Fibroblast of mammary gland (primary cell): ENCODE results near the gene GOLPH3.

Experiments used
- DNase-seq: peaks from one replicate; pipeline ENCODE4 v3.0.0-alpha.2; 2010; ENCODE audit warnings: low read depth
- H3K4me3 ChIP-seq: 2 replicates; pipeline ENCODE4 v1.5.1; 2011; ENCODE audit warnings: low read depth, mild to moderate bottlenecking, low read length, moderate library complexity; ENCODE audit not compliant: control insufficient read depth
- TF ChIP-seq, protein P1 (sequence below): conservative IDR thresholded peaks from 2 replicates; pipeline ENCODE4 v1.5.1; 2011; ENCODE audit warnings: low read depth, low read length, inconsistent platforms; ENCODE audit not compliant: control insufficient read depth, insufficient read depth

Gene GOLPH3

DNA sequence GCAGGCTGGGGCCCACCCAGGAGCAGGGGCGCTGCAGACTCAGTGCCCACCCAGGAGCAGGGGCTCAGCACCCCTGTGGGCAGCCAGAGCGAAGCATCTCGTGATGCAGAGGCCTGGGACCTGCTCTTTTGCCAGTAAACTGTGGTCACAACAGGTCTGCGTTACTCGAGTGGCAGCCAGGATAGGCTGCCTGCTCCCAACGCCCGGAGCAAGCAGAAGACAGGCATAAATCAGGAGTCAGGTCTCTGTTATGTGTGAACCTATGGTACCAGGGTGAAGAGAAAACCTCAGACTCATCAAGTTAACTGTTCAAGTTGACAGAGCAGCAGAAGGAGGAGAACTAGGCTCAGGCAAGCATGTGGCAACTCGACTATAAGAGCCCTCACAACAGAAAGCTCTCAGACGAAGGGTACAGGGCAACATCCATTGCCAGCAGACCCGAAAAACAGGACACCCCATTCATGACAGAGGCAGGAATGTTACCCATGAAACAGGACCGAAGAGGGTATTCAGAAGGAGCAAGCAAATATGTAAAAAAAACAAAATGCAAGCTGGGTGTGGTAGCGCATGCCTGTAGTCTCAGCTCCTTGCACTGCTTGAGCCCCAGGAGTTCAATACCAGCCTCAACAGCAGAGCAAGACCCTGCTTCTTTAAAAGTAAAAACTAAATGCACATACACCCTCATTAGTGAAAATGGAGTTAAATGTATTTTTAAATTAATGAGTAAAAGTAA is 71.7 kb downstream of the GOLPH3 start:
- no peak overlapping the region for H3K4me3 ChIP-seq
- DNase-seq: no peak
- TF ChIP-seq, protein P1, sequence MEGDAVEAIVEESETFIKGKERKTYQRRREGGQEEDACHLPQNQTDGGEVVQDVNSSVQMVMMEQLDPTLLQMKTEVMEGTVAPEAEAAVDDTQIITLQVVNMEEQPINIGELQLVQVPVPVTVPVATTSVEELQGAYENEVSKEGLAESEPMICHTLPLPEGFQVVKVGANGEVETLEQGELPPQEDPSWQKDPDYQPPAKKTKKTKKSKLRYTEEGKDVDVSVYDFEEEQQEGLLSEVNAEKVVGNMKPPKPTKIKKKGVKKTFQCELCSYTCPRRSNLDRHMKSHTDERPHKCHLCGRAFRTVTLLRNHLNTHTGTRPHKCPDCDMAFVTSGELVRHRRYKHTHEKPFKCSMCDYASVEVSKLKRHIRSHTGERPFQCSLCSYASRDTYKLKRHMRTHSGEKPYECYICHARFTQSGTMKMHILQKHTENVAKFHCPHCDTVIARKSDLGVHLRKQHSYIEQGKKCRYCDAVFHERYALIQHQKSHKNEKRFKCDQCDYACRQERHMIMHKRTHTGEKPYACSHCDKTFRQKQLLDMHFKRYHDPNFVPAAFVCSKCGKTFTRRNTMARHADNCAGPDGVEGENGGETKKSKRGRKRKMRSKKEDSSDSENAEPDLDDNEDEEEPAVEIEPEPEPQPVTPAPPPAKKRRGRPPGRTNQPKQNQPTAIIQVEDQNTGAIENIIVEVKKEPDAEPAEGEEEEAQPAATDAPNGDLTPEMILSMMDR: no peak

DNA sequence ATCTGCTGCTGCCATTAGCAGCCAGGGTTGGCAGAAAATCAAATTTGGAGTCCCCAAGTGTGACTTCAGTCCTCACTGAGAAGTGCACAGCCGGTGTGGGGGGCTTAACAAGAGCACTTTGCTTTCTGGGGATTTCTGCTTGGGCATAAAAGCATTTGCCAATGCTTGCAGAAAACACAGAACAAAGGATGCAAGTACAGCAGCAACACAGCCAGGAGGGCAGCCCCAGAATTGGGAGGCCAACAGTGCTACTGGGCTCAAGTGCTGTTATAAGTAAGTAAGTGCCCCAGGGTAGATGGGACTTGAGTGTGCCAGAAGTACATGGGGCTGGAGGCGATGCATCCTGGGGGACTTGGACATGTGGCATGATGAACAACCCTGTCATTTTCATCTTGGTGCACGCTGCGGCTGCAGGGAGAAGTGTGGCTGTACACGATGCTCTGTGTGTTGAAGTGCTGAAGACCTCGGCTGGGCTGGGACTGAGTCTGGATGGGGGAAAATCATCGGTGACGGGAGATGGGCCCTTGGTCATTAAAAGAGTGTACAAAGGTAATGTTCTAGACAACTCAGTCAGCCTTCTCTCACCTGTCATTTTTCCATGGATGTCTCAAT is 73.3 kb downstream of the GOLPH3 start:
- H3K4me3 ChIP-seq: no peak overlapping the region
- TF ChIP-seq, protein P1: no peak
- no peak for DNase-seq

DNA sequence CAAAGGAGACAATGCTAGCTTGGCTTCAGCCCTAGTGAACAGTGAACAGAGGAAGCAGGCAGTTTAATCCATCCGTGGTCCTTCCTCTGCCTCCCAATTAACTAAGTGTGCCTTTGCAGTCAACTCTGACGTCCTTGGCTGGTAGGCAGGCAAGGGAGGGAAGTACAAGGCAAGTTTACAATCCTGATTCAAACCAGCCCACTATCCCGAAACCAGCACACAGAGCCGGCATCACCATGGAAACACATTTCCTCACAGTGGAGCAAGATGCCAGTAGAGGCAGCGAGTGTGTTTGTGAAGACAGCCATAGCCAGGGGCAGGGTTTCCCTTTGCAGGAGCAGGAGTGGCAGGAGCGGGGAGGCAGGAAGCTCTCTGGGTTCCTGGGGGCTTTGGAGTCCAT is 73.9 kb downstream of the GOLPH3 start:
- no peak overlapping the region for H3K4me3 ChIP-seq
- DNase-seq: no peak
- TF ChIP-seq, protein P1: no peak

DNA sequence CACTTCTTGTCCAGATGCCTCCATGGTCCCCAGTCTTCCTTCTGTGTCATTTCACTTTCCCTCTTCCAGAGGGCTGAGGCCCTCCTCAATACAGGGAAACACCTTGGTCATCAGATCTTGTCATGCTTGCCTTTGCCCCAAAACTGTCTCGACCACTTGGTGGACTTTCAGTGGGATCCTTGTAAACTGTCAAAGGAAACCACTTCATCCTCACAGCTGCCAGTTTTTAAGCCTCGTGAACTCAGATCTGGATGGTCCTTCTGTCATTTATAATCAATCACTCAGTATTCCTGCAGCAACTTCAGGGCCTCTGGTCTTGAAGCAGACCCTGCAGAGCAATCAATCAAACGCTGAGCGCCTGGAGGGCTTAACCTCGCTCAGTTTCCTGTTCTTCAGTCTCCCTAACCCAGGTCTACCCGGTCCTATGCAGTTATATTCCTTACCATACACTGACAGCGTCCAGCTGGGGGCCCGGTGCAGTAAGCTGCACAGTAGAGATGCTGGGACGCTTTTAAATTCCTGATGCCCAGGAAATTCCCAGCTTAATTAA is 74.6 kb downstream of the GOLPH3 start:
- TF ChIP-seq, protein P1: no peak
- no peak overlapping the region for H3K4me3 ChIP-seq

DNA sequence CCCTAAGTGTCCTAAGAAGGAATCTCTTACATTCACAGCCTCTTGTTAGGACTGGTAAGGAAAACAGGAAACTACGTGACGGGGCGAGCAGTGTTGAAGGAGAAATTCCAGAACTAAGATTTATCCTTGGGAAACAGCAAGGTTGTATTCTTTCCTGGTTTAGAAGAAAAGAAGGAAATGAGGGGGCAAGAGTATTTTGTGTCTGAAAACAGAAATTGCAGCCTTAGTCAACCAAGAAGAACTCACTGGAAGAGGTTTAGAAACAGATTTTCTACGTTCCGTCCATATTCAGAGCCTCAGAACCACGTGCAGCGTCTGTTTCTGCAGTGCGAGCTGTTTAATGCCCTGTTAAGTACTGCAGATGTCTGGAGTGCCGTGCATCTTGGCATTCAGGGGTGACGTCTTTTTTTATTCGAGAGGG is 75.2 kb downstream of the GOLPH3 start:
- no peak overlapping the region for H3K4me3 ChIP-seq
- TF ChIP-seq, protein P1: no peak
- no peak for DNase-seq

More for the DNA sequence above, 74.6 kb downstream of the GOLPH3 start:
- DNase-seq: no peak

DNA sequence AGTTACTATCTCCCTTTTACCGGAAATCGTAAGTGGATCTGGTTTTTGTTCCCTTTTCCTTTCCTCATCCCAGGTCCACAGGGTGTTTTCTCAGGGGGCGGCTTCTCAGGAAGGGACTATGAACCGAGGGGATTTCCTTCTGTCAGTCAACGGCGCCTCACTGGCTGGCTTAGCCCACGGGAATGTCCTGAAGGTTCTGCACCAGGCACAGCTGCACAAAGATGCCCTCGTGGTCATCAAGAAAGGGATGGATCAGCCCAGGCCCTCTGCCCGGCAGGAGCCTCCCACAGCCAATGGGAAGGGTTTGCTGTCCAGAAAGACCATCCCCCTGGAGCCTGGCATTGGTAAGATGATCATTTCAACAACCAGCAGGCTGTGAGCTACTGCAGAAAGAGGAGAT is 75.8 kb downstream of the GOLPH3 start:
- H3K4me3 ChIP-seq: no peak overlapping the region
- DNase-seq: no peak
- TF ChIP-seq, protein P1: no peak
